ENCODE results near the gene HRAS.

HRAS gene

GRCh38 chr11:494761-495536, 40.4 kb downstream of the HRAS start:
- in situ Hi-C loops (cut with HindIII; ENCODE audit: low sequenced_read_pairs) = no loop called here
- no peak for DNase-seq (ENCODE audit: low read depth, low spot score)
- no peak overlapping the region for H3K4me3 ChIP-seq (ENCODE audit: low read depth, low read length)
- TF ChIP-seq, protein P1, sequence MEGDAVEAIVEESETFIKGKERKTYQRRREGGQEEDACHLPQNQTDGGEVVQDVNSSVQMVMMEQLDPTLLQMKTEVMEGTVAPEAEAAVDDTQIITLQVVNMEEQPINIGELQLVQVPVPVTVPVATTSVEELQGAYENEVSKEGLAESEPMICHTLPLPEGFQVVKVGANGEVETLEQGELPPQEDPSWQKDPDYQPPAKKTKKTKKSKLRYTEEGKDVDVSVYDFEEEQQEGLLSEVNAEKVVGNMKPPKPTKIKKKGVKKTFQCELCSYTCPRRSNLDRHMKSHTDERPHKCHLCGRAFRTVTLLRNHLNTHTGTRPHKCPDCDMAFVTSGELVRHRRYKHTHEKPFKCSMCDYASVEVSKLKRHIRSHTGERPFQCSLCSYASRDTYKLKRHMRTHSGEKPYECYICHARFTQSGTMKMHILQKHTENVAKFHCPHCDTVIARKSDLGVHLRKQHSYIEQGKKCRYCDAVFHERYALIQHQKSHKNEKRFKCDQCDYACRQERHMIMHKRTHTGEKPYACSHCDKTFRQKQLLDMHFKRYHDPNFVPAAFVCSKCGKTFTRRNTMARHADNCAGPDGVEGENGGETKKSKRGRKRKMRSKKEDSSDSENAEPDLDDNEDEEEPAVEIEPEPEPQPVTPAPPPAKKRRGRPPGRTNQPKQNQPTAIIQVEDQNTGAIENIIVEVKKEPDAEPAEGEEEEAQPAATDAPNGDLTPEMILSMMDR (IDR thresholded peaks at IDR 0.05; ENCODE audit: low read depth, low read length) = no peak

DNA sequence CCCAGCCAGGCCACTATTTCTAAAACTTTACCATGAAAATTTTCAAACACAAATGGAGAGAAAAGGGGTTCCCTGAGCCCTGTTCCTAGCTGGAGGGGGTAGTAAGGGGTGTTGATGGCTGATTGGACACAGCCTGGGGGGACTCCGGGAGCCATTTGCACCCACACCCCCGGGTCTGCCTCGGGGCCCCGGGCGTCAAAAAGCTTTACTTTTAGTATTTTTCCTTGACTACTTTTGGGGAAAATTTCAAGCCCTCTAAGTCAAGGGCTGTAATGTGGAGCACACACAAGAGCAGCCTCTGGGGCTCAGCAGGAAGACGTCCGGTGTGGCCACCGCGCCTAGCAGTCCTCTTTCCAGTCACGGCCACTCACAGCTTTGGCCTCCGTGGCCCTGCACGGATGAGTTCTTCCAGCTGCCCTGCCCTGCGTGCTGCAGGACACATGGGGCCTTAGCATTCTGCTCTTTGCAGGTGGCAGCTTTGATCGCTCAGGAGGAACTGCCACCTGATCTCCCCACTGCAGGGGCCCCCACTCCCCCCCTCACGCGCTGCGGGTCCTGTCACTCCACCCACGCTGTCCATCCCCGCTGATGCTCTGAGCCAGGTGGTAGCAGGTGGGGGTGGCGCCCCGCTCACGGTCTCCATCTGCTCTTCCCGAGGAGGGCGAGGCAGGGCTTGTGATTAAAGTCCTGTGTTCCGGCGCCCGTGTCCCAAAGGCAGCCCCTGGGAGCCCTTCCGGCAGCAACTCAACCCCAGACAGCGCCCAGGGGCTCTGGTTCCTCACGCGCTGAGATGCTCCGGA, 42.7 kb downstream of the HRAS start:
- DNase-seq (ENCODE audit: low read depth, low spot score) = no peak

DNA sequence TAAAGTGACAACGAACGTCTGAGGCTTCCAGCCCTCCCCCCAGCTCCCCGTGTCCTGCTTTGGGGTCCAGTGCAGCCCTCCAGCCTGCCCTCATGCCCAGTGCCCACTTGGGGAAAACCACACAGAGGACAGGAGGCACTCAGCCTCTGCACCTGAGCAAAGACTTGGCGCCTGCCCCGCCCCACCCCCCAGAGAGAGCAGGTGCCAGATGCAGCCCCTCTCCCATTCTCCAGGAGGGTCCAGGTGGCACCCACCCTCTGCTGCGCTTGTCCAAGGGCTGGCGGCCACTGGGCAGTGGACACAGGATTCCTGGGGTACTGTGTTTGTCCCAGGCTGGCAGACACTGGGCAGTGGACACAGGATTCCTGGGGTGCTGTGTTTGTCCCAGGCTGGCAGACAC, 44.0 kb downstream of the HRAS start:
- in situ Hi-C loops (cut with HindIII; ENCODE audit: low sequenced_read_pairs) = no loop called here
- no peak overlapping the region for H3K4me3 ChIP-seq (ENCODE audit: low read depth, low read length)
- TF ChIP-seq, protein P1 (IDR thresholded peaks at IDR 0.05; ENCODE audit: low read depth, low read length) = no peak
- DNase-seq (ENCODE audit: low read depth, low spot score) = no peak

More for the DNA sequence above, 42.7 kb downstream of the HRAS start:
- in situ Hi-C loops (cut with HindIII; ENCODE audit: low sequenced_read_pairs) = no loop called here
- H3K4me3 ChIP-seq (ENCODE audit: low read depth, low read length) = no peak overlapping the region
- TF ChIP-seq, protein P1 (IDR thresholded peaks at IDR 0.05; ENCODE audit: low read depth, low read length) = no peak

DNA sequence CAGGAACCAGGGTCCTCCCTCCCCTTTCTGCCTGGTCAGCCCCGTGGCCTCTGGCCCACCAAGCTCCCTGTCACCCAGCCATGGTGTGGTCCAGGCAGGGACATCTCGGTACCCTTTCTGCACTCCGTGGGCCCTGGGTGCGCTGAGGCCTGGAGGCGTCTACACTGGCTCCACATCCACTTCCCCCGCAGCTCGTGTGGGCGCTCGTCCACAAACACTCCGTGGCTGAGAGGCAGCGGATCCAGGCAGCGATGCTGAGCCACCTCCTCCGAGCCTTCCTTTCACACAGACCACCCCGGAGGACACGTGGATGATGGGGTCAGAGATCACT, 44.5 kb downstream of the HRAS start:
- no peak for DNase-seq (ENCODE audit: low read depth, low spot score)
- H3K4me3 ChIP-seq (ENCODE audit: low read depth, low read length) = no peak overlapping the region
- in situ Hi-C loops (cut with HindIII; ENCODE audit: low sequenced_read_pairs) = no loop called here
- TF ChIP-seq, protein P1 (IDR thresholded peaks at IDR 0.05; ENCODE audit: low read depth, low read length) = no peak

DNA sequence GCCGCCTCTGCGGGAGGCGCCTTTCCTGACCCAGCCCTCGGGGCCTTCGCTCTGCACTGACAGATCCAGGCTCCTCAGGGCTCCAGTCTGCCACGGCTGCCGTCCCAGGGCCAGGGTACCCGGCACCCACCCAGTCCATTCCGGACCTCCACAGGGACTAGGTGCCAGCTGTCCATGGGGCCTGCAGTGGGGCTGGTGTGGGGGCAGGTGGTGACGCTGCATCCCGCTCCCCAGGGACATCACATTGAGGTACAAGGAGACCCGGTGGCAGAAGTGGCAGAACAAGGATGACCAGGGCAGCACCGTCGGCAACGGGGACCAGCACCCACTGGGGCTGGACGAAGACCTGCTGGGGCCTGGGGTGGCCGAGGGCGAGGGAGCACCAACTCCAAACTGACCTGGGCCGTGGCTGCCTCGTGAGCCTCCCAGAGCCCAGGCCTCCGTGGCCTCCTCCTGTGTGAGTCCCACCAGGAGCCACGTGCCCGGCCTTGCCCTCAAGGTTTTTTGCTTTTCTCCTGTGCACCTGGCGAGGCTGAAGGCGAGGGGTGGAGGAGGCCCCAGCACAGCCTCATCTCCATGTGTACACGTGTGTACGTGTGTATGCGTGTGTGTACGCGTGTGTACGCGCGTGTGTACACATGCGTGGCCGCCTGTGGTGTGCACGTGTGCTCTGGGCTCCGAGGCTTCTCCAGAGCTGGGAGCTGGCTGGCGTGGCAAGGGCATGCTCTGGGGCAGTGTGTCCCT, 45.0 kb downstream of the HRAS start:
- in situ Hi-C loops (cut with HindIII; ENCODE audit: low sequenced_read_pairs) = no loop called here
- no peak for DNase-seq (ENCODE audit: low read depth, low spot score)
- no peak overlapping the region for H3K4me3 ChIP-seq (ENCODE audit: low read depth, low read length)
- TF ChIP-seq, protein P1 (IDR thresholded peaks at IDR 0.05; ENCODE audit: low read depth, low read length) = no peak

DNA sequence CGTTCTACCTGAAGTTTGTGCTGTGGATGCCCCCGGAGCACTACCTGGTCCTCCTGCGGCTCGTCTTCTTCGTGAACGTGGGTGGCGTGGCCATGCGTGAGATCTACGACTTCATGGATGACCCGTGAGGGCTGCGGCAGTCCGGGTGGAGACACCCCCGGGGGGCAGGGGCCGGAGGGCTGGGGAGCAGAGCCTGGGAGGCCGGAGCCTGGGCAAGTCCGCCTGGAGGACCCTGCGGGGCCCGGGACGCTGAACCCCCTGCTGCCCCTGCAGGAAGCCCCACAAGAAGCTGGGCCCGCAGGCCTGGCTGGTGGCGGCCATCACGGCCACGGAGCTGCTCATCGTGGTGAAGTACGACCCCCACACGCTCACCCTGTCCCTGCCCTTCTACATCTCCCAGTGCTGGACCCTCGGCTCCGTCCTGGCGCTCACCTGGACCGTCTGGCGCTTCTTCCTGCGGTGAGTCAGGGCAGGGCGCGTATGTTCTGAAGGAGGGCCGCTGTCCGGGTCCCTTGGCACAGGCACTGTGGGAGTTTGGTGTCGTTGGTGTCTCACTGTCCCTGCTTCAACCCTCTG, 45.7 kb downstream of the HRAS start:
- TF ChIP-seq, protein P1 (IDR thresholded peaks at IDR 0.05; ENCODE audit: low read depth, low read length) = no peak
- no peak overlapping the region for H3K4me3 ChIP-seq (ENCODE audit: low read depth, low read length)
- DNase-seq (ENCODE audit: low read depth, low spot score) = no peak
- in situ Hi-C loops (cut with HindIII; ENCODE audit: low sequenced_read_pairs) = no loop called here
